ENCODE results near the gene BTAF1.

Gene BTAF1

DNA sequence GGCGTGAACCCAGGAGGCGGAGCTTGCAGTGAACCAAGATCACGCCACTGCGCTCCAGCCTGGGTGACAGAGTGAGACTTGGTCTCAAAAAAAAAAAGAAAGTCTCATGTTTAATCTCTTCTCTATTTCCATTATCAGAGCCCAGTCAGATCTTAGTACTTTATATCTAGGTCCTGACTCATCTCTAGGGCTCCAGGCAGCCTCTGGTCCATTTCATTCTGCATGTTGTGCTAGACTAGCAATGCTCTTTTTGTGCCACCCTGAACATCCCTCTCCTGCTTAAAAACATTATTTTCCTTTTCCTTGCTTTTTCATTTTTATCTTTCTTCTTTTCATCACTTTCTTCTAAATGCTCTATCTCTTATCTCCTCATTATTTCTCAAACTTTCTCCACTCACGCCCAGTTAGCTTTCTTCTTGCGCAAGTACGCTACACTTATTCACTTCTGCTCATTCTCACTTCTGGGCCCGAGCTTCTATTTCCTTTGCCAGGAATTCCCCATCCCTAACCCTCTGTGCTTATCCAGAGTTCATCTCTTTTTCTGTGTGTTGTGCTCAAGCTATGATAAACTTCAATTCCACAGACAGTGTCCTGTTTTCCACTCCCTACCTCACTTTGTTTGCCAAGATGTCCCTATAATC is 63.9 kb downstream of the BTAF1 start:
- CTCF ChIA-PET, result no interaction called here
- no peak for DNase-seq (ENCODE audit: low spot score)
- H3K27ac ChIP-seq, result no peak overlapping the region
- TF ChIP-seq, protein P1, sequence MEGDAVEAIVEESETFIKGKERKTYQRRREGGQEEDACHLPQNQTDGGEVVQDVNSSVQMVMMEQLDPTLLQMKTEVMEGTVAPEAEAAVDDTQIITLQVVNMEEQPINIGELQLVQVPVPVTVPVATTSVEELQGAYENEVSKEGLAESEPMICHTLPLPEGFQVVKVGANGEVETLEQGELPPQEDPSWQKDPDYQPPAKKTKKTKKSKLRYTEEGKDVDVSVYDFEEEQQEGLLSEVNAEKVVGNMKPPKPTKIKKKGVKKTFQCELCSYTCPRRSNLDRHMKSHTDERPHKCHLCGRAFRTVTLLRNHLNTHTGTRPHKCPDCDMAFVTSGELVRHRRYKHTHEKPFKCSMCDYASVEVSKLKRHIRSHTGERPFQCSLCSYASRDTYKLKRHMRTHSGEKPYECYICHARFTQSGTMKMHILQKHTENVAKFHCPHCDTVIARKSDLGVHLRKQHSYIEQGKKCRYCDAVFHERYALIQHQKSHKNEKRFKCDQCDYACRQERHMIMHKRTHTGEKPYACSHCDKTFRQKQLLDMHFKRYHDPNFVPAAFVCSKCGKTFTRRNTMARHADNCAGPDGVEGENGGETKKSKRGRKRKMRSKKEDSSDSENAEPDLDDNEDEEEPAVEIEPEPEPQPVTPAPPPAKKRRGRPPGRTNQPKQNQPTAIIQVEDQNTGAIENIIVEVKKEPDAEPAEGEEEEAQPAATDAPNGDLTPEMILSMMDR (conservative IDR thresholded peaks at IDR 0.05; ENCODE audit: low read depth), result no peak
- POLR2A ChIA-PET (ENCODE audit: low non-redundant PET), result no interaction called here

DNA sequence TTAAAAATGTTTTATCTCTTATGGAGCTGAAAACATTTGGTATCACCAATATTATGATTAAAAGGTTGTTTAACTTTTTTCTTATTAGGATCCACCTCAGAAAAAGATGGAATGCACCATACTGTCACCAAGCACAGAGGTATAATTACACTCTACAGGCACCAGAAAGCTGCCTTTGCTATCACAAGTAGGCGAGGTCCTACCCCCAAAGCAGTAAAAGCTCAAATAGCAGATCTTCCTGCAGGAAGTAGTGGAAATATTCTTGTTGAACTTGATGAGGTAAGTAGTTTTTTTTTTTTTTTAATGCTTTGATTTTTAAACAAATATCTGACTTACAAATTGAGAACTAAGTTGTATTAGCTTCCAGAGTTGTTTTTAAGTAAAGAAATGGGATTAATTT is 68.5 kb downstream of the BTAF1 start:
- no peak overlapping the region for H3K27ac ChIP-seq
- no peak for DNase-seq (ENCODE audit: low spot score)
- CTCF ChIA-PET, result interaction anchor here (0.6 to 0.7 kb wide), 2 partner anchors 10 to 162 kb away, joined by 6 to 7 read pairs; no protein-coding TSS in a partner anchor
- POLR2A ChIA-PET (ENCODE audit: low non-redundant PET), result interaction anchor here (0.6 kb wide), 1 partner anchor 31 kb away, joined by 8 read pairs; no protein-coding TSS in a partner anchor
- TF ChIP-seq, protein P1 (conservative IDR thresholded peaks at IDR 0.05; ENCODE audit: low read depth), result no peak

DNA sequence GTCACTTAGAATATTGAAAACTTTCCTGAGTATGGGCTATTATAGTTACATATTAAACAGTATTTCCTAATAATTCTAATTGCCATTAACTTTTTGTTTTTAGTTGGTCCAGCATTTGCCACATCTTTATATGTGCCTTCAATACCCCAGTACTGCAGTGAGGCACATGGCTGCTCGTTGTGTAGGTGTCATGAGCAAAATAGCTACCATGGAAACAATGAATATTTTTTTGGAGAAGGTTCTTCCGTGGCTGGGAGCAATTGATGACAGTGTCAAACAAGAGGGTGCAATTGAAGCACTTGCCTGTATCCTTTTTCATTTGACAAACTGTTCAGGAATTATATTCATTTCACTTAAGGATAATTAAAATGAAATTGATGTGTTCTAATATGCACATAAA is 72.7 kb downstream of the BTAF1 start:
- ChIA-PET CTCF (no interaction called here), POLR2A (ENCODE audit: low non-redundant PET) (no interaction called here)
- no peak for DNase-seq (ENCODE audit: low spot score)
- H3K27ac ChIP-seq, result no peak overlapping the region
- TF ChIP-seq, protein P1 (conservative IDR thresholded peaks at IDR 0.05; ENCODE audit: low read depth), result no peak

DNA sequence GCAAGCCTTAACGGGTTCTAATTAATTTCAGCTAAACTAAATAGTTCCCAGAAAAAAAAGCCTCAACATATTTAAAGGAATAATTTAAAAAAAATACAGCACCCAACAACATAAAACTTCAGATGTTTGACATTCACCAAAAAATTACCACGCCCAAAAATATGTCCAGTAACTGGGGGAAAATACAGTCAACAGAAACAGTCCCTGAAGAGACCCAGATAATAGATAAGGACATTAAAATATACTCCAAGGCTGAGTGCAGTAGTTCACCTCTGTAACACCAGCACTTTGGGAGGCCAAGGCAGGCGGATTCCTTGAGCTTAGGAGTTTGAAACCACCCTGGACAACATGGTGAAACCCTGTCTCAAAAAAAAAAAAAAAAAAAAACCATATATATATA is 78.0 kb downstream of the BTAF1 start:
- TF ChIP-seq, protein P1 (conservative IDR thresholded peaks at IDR 0.05; ENCODE audit: low read depth), result no peak
- CTCF ChIA-PET, result interaction anchor here (0.6 kb wide), 1 partner anchor 718 kb away, joined by 3 read pairs; no protein-coding TSS in a partner anchor
- H3K27ac ChIP-seq, result no peak overlapping the region
- POLR2A ChIA-PET (ENCODE audit: low non-redundant PET), result no interaction called here
- DNase-seq (ENCODE audit: low spot score), result no peak

DNA sequence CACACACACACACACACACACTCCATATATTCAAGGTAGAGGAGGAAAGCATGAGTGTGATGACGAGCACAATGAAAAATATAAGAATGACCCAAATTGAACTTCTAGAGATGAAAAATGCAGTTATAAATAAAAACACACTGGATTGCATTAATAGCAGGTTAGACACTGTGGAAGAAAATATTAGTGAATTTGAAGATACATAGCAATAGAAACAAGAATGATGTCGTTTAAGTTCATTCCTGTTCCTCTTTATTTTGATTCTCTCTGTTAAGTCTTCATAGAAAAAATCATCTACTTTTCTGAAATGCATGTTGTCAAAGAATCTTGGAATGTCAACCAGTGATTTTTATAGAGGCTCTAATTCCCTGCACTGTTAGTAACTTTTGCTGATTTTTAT is 78.4 kb downstream of the BTAF1 start:
- no peak overlapping the region for H3K27ac ChIP-seq
- CTCF ChIA-PET, result interaction anchor here (0.6 kb wide), 1 partner anchor 718 kb away, joined by 3 read pairs; no protein-coding TSS in a partner anchor
- TF ChIP-seq, protein P1 (conservative IDR thresholded peaks at IDR 0.05; ENCODE audit: low read depth), result no peak
- POLR2A ChIA-PET (ENCODE audit: low non-redundant PET), result no interaction called here
- DNase-seq (ENCODE audit: low spot score), result no peak

DNA sequence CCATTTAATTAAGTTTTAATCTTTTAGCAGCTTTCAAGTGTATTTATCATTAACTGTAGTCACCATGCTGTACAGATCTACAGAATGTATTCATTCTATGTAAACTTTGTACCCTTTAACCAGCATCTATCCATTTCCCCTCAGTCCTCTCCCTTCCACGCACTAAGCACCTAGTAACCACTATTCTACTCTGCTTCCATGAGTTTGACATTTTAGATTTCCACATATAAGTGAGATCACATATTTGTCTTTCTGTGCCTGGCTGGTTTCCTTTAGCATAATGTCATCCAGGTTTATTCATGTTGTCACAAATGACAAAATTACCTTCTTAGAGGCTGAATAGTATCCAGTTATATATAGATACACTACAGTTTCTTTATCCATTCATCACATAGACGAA is 79.7 kb downstream of the BTAF1 start:
- TF ChIP-seq, protein P1 (conservative IDR thresholded peaks at IDR 0.05; ENCODE audit: low read depth), result no peak
- CTCF ChIA-PET, result interaction anchor here (0.6 to 0.7 kb wide), 2 partner anchors 20 to 25 kb away, joined by 3 read pairs; no protein-coding TSS in a partner anchor
- DNase-seq (ENCODE audit: low spot score), result no peak
- POLR2A ChIA-PET (ENCODE audit: low non-redundant PET), result no interaction called here
- H3K27ac ChIP-seq, result no peak overlapping the region
